ENCODE measurements around the gene CSF1R. TPM values are rescaled to one million over a fixed set of nuclear protein-coding genes. Genes with fewer than 3 reads are reported as not detected.

Gene CSF1R
- polyA plus RNA-seq, 1 of the 3 experiments (the other 2 are of a cell fraction): 0.25 TPM

DNA sequence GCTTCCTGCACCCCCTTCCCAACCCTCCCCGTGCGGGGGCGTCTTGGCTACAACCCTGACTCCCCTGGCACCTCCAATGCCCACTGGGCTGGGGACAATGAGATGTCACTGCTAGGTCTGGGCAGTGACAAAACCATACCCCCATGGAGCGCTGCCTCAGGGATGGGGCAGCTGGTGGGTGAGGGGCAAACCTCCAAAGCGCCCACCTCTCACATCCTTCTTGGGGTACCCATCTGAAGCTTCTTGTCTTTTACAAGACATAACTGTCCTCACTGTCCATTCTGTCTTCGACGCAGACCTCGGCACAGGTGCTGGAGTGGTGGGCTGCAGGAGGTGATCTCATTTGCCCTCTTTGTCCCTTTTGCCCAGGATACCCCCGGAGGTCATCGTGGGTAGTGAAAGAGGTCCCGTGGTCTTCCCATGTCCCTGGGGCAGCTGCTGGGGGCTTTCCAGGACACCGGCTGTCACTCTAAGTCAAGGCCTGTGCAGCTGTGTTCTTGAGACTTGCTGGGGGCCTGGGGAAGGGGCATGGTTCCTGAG is 27.8 kb upstream of the CSF1R start:
- WGBS (ENCODE audit: low lambda C conversion rate): 97% methylated on average over 8 of the region's 12 CpGs
- Histone ChIP-seq H3K4me2 (no peak overlapping the region), H4K20me1 (ENCODE audit: insufficient read depth) (no peaks in the 10 kb centered on the region), H3K9me3 (no peaks in the 10 kb centered on the region), H3K36me3 (replicated peaks in 1 of 2; ENCODE audit: control insufficient read depth in 1 of 2, insufficient read depth in 2 of 2, low read length in 1 of 2) (peaks cover 5 to 39% of the 10 kb centered on the region in 2 experiments), H2AFZ (ENCODE audit: low read depth) (no peak overlapping the region), H3K27me3 (ENCODE audit: insufficient read depth) (no peaks in the 10 kb centered on the region), H3K4me3 (ENCODE audit: low read depth in 2 of 2, low read length in 1 of 2) (no peak overlapping the region), H3K4me1 (ENCODE audit: control insufficient read depth in 1 of 2, insufficient read depth in 2 of 2, low read depth in 1 of 2, low read length in 1 of 2) (peaks cover 12 to 28% of the 10 kb centered on the region in 2 experiments), H3K79me2 (ENCODE audit: insufficient read depth) (no peaks in the 10 kb centered on the region), H3K9ac (no peak overlapping the region), H3F3A (replicated peaks; ENCODE audit: insufficient read depth) (no peaks in the 10 kb centered on the region), H3K27ac (ENCODE audit: low read depth in 2 of 2, low read length in 1 of 2) (no peak overlapping the region; a peak in 1 of 4 replicates), H3K9me2 (no peaks in the 10 kb centered on the region)
- TF ChIP-seq, protein P1, sequence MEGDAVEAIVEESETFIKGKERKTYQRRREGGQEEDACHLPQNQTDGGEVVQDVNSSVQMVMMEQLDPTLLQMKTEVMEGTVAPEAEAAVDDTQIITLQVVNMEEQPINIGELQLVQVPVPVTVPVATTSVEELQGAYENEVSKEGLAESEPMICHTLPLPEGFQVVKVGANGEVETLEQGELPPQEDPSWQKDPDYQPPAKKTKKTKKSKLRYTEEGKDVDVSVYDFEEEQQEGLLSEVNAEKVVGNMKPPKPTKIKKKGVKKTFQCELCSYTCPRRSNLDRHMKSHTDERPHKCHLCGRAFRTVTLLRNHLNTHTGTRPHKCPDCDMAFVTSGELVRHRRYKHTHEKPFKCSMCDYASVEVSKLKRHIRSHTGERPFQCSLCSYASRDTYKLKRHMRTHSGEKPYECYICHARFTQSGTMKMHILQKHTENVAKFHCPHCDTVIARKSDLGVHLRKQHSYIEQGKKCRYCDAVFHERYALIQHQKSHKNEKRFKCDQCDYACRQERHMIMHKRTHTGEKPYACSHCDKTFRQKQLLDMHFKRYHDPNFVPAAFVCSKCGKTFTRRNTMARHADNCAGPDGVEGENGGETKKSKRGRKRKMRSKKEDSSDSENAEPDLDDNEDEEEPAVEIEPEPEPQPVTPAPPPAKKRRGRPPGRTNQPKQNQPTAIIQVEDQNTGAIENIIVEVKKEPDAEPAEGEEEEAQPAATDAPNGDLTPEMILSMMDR (IDR thresholded peaks at IDR 0.05): peak; percentile 25
- TF ChIP-seq GATA2 (CRISPR knock-in tag; IDR thresholded peaks at IDR 0.05): no peak
- ChIA-PET POLR2A (no interaction called here), CTCF (interaction anchor here (0.6 to 2.2 kb wide), 3 partner anchors 11 to 279 kb away, joined by 3 to 7 read pairs (median 4); no protein-coding TSS in a partner anchor)
- peak; percentile 36 for DNase-seq

DNA sequence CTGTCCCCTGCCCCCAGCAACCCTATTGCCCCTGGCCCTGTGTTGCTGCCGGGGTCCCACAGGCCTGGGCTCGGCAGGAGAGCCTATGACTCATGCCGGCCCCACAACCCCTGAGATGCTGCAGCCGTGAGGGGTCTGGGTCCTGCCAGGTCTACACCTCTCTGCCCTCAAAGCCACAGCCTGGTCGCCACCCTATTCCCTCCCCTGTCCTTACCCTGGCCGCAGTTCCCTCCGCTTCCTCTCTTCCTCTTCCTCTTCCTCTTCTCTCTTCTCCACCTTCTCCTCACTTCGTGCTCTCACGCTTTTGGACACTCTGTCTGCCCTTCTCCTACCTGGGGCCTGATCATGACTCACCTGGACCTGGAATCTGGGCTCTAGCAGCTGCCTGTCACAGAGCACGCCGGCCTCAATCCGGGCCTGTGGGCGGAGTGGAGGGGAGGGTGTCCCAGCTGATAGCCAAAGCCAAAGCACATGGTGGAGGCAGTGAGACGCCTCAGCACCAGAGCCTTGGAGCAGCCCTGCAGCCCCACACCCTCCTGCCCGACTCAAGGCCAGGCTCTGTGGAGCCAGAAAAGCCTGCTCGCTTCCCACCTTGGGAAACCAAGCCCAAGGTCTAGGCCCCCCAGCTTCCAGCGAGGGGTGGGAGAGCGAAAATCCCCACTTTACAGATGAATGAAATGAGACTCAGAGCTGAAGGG is 26.8 kb upstream of the CSF1R start:
- no peaks in the 10 kb centered on the region for H3K79me2 ChIP-seq (ENCODE audit: insufficient read depth)
- ChIA-PET CTCF (interaction anchor here (1.2 kb wide), 1 partner anchor 38 kb away, joined by 3 read pairs; no protein-coding TSS in a partner anchor), POLR2A (interaction anchor here (0.6 to 1.4 kb wide), 2 partner anchors 12 to 115 kb away, joined by 3 to 4 read pairs; no protein-coding TSS in a partner anchor)
- no peaks in the 10 kb centered on the region for H4K20me1 ChIP-seq (ENCODE audit: insufficient read depth)
- H2AFZ ChIP-seq (ENCODE audit: low read depth): peak overlapping the region; percentile 42; the same call in 1 of the 2 replicates
- H3K27me3 ChIP-seq (ENCODE audit: insufficient read depth): no peaks in the 10 kb centered on the region
- peaks cover 12 to 29% of the 10 kb centered on the region in 2 experiments for H3K4me1 ChIP-seq (ENCODE audit: control insufficient read depth in 1 of 2, insufficient read depth in 2 of 2, low read depth in 1 of 2, low read length in 1 of 2)
- H3K4me3 ChIP-seq (ENCODE audit: low read depth in 2 of 2, low read length in 1 of 2): no peak overlapping the region
- no peaks in the 10 kb centered on the region for H3K9me2 ChIP-seq
- no peak overlapping the region for H3K9ac ChIP-seq
- H3K4me2 ChIP-seq: peak overlapping the region; percentile 20; the same call in 1 of the 2 replicates
- H3K9me3 ChIP-seq: no peaks in the 10 kb centered on the region
- H3K27ac ChIP-seq (ENCODE audit: low read depth in 2 of 2, low read length in 1 of 2): peak overlapping the region in 1 of 2 experiments; percentile 70; a peak in 3 of 4 replicates
- WGBS (ENCODE audit: low lambda C conversion rate): 83% methylated on average over 16 of the region's 18 CpGs
- H3K36me3 ChIP-seq (replicated peaks in 1 of 2; ENCODE audit: control insufficient read depth in 1 of 2, insufficient read depth in 2 of 2, low read length in 1 of 2): peaks cover 5 to 29% of the 10 kb centered on the region in 2 experiments
- peak; percentile 30 for DNase-seq
- no peaks in the 10 kb centered on the region for H3F3A ChIP-seq (replicated peaks; ENCODE audit: insufficient read depth)
- TF ChIP-seq, protein P2, sequence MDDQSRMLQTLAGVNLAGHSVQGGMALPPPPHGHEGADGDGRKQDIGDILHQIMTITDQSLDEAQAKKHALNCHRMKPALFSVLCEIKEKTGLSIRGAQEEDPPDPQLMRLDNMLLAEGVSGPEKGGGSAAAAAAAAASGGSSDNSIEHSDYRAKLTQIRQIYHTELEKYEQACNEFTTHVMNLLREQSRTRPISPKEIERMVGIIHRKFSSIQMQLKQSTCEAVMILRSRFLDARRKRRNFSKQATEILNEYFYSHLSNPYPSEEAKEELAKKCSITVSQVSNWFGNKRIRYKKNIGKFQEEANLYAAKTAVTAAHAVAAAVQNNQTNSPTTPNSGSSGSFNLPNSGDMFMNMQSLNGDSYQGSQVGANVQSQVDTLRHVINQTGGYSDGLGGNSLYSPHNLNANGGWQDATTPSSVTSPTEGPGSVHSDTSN (IDR thresholded peaks at IDR 0.05): no peak
- TF ChIP-seq FOXJ3 (CRISPR knock-in tag; IDR thresholded peaks at IDR 0.05) (no peak), YY1 (IDR thresholded peaks at IDR 0.05; ENCODE audit: low read depth) (no peak), RCOR1 (IDR thresholded peaks at IDR 0.05; ENCODE audit: low read length) (no peak), TCF12 (IDR thresholded peaks at IDR 0.05) (no peak), FOXM1 (IDR thresholded peaks at IDR 0.05; ENCODE audit: low read depth) (no peak), ELF1 (IDR thresholded peaks at IDR 0.05) (no peak), FOSL2 (IDR thresholded peaks at IDR 0.05; ENCODE audit: borderline replicate concordance, low read depth) (no peak), RAD21 (IDR thresholded peaks at IDR 0.05; ENCODE audit: low read length) (no peak)
- TF ChIP-seq, protein P3, sequence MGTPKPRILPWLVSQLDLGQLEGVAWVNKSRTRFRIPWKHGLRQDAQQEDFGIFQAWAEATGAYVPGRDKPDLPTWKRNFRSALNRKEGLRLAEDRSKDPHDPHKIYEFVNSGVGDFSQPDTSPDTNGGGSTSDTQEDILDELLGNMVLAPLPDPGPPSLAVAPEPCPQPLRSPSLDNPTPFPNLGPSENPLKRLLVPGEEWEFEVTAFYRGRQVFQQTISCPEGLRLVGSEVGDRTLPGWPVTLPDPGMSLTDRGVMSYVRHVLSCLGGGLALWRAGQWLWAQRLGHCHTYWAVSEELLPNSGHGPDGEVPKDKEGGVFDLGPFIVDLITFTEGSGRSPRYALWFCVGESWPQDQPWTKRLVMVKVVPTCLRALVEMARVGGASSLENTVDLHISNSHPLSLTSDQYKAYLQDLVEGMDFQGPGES (IDR thresholded peaks at IDR 0.05; ENCODE audit: low read depth, low read length): no peak
- TF ChIP-seq, protein P4, sequence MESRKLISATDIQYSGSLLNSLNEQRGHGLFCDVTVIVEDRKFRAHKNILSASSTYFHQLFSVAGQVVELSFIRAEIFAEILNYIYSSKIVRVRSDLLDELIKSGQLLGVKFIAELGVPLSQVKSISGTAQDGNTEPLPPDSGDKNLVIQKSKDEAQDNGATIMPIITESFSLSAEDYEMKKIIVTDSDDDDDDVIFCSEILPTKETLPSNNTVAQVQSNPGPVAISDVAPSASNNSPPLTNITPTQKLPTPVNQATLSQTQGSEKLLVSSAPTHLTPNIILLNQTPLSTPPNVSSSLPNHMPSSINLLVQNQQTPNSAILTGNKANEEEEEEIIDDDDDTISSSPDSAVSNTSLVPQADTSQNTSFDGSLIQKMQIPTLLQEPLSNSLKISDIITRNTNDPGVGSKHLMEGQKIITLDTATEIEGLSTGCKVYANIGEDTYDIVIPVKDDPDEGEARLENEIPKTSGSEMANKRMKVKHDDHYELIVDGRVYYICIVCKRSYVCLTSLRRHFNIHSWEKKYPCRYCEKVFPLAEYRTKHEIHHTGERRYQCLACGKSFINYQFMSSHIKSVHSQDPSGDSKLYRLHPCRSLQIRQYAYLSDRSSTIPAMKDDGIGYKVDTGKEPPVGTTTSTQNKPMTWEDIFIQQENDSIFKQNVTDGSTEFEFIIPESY (IDR thresholded peaks at IDR 0.05; ENCODE audit: borderline replicate concordance, low read depth): no peak
- TF ChIP-seq, protein P1 (IDR thresholded peaks at IDR 0.05): no peak
